GM18868 (cell line): ENCODE data around the gene SND1.

Source experiments
- ATAC-seq: cut with Tn5 transposase; IDR thresholded peaks from one replicate; pipeline ENCODE4 v1.9.1; 2021; ENCODE audit warnings: mild to moderate bottlenecking, moderate library complexity; ENCODE audit not compliant: unreplicated experiment

Gene SND1

DNA sequence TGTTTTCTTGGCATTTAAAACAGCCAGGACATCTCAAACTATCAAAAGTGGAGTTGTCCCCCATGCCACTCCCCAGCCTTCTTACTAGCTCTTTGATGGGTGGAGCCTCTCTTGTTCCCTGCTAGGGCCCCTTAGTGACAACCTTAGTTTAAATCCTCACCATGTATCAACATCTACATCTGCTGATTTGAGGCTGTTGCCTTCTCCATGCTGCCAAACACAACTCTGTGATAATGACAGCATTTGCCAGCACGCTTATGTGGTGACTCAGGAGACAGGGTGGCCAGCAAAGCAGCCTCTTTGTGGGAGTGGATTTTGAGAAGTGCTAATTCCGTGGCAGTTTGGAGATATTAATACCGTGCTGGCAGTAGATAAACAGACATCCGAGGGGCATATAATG lies 233.8 kb downstream of the SND1 start:
- no peak for ATAC-seq

DNA sequence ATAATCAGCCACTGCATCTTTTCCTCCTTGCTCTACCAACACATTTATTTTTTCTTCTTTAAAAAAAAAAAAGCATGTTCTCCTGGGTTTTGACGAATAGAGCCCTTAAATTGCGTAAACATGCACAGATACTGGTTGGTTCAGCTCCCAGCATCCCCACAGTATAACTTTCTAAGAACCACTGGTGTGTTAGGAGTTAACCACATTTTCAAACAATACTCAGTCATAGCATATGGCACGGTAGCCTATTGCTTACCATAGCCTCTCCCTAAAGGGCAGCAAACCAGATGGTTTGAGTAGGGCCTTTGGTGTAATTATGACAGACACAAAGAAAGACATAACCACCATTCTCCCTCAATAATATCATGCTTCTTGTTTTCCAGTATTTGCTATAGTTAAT lies 234.3 kb downstream of the SND1 start:
- ATAC-seq, result no peak

DNA sequence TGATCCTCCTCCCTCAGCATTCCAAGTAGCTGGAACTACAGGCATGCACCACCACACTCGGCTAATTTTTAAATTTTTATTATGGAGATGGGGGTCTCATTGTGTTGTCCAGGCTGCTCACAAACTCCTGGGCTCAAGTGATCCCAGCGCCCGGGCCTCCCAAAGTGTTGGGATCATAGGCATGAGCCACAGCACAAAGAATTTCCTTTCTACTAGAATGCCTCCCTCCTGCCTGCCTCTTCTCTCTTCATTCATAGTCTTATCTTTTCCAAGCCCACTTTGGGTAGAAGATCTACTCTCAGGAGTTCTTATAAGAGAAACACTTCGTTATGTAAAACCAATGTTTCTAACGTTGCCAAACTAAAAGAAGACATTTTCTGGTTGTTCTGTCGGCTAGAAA lies 235.1 kb downstream of the SND1 start:
- no peak for ATAC-seq

DNA sequence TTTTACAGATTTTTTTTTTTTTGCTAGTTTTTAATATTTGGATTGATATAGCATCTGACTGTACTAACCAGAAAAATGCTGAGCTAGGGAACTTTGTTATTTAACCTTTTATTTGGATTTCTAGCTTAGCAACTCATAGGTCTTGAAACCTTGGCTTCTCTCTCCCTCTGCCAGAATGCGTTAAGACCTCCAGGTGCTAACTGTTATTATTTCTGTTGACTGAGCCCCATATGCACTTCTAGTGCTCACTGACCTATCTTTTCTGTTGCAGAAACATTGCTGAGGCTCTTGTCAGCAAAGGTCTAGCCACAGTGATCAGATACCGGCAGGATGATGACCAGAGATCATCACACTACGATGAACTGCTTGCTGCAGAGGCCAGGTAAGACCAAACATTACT lies 235.6 kb downstream of the SND1 start:
- no peak for ATAC-seq

DNA sequence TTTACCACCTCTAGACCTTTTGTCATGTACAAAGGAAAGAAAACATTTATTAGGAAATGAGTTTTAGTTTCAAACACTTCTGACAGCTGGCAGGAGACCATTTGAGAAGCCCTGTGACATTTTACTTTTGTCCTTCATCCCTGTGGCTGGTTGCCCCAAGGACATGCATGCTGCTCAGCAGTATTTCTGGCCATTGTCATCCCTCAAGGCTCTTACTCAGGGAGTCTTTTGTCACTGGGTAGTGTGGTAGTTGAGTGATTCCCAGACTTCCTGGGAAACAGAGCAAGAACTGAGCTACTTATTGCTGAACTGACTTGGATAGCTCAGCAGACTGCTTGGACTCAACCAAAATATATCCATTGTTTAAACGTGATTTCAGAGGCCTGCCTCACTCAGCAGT lies 236.4 kb downstream of the SND1 start:
- no peak for ATAC-seq

DNA sequence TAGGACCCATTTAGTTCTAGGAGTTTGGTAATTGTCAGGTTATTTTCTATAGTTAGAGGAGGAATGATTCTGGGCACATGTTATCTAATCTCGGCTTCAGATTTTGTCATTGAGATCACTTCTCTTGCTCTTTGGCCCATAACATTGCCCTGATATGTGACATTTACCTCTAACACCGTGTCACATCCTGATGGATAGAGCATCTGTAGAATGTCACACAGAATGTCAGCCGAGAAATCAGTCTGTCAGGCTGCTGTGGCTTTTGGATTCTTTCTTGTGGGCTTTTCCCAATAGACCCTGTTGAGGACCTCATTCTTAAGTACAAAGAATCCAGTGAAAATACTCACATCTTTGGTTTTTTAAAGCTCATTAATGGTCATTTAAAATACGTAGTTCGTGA lies 236.8 kb downstream of the SND1 start:
- no peak for ATAC-seq

DNA sequence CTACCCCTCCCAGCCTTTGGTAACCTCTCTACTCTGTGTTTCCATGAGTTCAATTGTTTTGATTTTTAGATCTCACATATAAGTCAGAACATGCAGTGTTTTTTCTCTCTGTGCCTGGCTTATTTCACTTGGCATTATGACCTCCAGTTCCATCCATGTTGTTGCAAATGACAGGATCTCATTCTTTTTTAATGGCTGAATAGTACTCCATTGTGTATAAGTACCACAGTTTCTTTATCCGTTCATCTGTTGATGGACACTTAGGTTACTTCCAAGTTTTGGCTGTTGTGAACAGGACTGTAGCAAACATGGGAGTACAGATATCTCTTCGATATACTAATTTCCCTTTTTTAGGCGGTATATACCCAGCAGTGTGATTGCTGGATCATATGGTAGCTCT lies 237.7 kb downstream of the SND1 start:
- no peak for ATAC-seq

DNA sequence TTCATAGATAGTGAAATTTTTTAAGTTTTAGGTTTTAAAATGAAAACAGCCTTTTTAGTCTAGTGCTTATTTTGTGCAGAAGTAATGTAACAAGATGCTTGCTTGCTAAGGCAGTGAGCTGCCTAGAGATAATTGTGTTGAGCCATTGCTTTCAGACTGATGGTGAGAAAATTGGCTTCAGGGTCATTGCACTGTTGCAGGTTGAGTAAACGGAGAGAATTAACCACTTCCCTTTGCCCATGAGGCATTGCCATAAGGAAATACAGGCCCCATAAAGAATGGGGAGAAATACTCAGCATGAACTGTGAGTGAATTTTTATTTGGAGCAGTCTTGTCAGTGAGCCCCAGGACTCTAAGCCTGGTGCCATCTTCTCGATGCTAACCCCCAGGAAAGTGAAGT lies 238.7 kb downstream of the SND1 start:
- ATAC-seq, result peak; percentile 72

DNA sequence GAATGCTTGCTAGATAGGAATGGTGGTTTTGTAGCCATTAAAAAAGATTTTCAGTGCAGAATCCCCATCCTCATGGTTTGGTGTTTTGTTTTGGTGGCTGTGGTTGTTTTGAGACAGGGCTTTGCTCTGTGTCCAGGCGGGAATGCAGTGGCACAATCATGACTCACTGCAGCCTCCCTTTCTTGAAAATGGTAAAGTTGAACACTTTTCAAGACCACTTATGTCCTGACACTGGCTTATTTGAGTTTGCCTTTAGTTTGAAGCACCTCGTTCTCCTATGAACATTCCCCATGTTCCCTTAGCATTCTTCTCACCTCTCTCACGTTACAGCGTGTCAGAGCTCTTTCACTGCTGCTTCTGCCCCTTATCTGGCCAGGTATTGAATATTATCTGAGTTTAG lies 239.2 kb downstream of the SND1 start:
- no peak for ATAC-seq

DNA sequence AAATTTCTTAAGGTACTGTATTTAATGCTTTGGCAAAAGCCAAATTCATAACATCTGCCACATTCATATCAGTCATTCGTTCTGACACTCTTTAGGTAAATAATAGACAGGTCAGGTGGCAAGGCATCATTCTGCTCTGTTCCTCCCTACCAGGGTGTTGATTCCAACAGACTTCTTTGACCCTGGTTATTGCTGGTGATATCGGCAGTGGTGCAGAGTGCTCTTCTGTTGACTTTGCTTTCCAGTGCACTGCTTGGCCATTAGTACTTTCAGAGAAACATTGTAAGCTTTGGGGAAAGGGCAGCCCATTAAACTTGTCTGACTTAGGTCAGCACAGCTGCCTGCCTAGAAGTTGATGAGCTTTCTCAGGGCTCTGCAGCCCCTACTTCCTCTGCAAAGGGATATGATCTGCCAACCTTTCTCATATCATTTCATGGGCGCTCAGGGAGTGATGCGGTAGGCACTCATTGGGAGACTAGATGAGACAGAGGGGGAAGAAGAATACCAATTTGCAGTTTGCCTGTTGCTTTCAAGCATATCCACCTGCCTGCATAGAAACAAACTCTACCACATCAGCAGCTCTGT lies 240.0 kb downstream of the SND1 start:
- no peak for ATAC-seq

DNA sequence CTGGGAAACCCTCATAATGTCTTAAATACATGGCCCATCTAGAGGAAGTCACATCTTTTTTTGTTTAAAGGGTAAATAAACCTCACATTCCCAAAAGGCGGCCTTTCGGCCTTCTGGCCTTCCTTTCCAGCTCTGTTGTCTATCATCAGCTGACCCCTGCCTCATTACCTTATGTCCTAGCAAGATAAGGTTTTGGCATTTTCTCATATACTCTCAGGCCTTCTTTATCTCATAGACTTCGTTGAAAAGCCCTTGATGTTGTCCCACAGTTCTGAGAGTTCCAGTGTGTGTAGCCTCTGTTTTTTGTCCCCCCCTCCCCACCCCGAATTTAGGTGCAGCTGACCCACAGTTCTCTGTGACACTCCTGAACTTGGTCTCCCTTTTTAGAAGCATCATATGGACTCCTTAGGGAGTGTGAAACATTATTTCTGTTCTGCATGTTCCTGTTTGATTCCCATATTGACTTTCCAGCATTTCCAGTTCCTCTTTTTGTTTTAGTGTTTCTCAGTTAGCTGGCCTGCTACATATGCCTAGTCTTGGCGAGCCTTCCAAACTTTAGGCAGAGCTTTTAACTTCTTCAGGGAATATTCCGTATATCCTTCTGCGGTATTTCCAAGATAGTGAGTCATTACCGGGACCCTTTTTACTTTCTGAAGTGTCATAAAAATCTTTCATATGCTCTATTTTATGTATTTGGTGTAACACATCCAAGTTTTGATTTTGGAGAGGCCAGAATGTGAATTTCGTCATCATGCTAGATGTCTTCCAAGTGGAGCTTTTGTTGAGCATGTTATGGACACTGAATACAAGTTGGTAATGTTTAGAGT lies 240.7 kb downstream of the SND1 start:
- ATAC-seq, result no peak

DNA sequence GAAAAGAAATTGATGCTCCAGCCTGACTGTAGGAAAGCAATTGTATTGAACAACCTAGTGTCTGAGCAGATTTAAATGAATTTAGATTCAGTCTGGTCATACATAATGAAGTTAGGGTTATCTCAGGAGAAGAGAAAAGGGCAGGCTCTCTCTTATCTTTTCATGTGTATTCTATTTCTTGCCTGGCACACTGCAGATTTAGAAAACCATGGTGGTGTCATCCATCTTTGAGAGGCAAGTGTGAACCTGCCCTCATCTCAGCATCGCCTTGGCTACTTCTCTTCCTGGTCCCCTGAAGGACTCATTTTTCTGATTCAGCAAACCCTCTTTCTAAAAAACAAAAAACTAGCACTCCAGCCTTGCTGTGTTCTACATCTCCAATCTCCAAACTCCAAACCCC lies 241.6 kb downstream of the SND1 start:
- no peak for ATAC-seq

DNA sequence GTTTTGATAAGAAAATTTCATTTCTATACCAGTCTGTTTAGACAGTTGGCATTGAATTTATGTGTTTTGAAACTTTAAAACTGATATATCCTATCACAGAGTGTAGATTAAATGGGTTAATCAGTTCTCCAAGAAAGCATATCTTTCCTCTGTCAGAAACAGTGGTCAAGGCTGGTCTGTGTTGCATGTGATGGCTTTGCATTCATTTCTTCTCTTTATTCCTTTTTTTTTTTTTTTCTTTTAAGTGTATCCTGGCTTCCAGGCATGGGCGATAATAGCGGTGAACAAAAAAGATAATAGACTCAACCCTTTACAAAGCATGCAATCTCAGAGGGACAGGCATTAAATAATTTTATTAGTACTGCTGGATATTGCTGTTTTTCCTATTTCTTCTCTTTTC lies 242.6 kb downstream of the SND1 start:
- no peak for ATAC-seq

DNA sequence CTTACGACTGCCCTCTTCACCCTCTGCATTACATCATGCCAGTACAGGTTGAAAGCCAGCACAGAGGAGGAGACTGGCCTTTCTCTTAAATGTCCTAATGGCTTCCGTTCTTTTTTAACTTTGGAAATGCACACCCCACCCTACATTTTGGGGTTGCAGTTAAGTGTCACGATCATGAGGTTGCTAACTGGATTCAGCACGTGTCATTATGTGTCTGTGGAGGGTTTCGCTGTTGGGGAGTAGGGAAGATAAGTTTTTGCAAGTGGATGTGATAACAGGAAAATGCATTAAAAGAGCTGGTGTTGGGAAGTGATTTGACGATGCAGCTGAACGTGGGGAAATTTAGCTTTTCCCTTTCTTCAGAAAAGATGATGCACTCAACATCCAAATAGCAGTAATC lies 243.4 kb downstream of the SND1 start:
- no peak for ATAC-seq

DNA sequence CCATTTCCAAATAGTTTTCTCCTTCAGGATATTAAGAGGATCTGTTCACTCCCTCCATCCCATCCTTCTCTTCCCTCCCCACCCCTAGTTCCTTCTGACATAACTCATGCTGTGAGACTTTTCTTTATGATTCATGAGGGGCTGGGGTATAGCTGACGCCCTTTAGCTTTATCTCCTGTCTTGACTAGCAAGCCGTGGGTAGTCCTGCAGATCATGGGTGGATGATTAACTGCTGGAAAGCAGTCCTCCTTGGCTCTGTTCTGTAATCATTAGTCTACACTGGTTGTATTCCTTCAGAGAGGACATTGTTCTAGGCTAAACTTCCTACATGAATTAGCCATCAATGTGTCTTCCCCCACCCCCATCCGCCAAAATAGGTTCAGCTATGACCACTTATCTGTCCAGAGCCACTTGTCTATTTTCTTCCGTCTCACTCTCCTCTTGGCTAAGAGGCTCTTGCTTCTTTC lies 243.9 kb downstream of the SND1 start:
- ATAC-seq, result no peak

DNA sequence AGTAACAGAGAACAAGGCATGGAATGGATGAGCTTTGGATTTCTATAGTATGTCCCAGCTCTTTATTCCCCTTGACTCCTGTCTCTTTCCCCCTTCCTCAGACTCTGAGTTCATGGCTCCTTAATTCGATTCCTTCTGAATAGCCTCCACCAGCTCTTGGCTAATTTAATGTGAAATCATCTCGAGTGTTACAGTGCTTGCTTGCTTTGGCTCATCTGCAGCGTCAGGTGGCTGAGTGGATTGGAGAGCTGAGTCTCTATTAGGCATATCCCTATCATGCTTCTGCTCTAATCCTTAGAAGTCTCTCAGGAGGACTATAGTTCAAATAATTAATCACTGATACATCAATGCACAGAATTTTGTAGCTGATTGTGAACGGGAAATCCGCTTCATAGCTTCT lies 244.7 kb downstream of the SND1 start:
- ATAC-seq, result no peak

DNA sequence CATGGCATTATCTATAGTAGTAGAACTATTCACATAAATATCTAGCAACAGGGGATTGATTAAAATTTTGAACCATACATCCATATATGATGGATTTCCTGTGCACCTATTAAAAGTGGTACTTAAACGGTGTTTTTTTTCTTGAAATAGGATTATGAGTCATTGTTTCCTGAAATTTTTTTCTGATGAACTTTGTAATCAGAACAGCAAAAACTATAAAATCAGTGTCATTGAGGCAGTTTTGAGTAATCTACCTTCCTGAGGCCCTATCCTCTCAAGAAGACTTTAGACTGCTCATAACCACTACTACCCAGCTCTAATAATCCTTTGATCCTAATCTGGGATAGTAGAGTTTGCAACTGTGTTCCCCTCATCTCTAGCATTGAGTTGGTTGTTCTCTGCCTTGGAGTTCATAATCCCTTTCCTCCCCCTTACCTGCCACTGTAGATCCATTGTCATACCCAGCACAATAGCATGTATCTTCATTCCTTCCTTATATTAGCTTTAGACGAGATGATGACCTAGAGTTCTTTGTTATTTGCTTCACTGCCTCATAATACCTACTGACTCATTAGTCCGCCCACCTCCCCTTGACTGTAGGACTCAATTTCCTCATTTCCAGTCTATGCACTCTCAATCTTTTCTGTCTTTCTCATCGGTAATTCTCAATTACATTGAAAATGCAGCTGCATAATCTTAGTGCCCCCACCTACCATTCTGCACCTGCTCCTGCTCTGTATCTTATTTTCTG lies 245.9 kb downstream of the SND1 start:
- ATAC-seq, result peak; percentile 57

DNA sequence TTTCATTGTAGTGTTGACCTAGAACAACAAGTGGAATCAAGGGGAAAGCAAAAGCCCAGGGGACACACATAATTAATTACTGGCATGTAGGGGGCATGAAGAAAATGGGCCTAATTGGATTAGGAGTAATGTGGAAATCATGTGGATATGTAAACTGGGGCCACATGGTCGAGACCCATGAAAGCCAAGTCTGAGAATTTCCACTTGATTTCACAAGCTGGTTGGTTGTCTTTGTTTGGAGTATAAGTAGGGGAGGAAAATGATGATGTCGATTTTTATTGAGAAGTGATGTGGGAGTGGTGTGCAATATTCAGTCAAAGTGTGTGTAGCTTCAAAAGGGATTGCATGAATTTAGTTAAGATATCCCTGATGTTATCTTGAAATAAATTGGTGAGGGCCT lies 247.4 kb downstream of the SND1 start:
- no peak for ATAC-seq

DNA sequence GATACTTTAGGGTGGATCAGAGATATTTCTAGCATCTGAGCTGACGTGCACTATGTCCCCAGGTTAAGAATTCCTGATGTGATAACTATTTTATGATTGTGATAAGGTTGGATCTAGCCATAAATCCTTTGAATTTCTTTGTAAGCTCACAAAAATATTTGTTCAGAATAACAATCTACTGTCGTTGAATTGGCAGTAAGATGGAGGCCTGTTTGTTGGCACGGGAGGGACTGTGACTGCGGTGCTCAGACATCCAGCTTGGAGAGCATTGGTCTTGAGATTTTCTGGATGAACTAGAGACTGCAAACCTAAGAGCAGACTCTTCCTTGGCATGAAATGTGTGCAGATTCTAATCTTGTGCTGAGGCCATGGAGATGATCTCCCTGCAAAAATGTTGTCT lies 248.1 kb downstream of the SND1 start:
- ATAC-seq, result no peak

DNA sequence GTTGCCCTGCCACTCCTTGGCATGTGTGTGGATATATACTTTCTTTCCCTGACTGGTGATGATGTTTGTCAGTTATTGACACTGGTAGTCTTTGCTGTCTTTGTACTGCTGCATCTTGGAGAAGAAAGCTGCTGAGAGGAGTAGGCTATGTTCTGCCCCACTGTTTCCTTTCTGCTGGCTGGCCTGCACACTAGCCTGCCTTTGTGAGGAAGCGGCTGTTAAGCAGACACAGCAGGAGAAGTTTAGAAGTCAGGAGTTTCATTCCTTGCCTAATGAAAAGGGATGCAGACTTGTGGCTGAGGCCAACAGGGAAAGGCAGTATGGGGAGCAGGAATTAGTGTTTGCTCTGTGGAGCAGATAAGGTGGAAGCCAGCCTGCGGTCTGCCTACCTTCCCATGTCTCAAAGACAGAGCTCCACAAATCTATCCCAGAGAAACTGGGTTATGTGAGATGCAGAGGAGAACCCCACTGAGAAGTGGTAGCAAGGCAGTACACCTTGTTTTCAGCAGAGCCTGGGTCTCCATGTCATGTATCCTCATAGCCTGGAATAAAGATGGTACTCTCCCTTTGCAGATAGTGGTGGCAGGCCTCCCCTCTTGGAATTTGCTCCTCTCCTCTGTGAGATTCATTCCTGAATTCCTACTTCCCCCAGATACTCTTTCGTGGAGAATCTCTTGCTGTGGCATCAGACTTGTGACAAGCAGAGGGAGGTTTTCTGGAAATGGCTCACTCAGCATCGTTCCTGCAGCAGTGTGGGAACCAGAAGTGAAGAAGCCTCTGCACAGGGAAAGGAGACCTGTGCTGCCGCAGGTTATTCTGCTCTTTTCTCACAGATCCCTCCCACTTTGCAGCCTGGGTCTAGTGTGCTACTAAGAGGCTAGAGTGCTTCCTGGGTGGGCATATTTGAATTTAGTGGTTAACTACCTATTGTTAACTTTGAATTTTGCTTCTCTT lies 249.0 kb downstream of the SND1 start:
- peak; percentile 55 for ATAC-seq
